Neural cell (in vitro differentiated cells): ENCODE results near the gene MMP15.

Source experiments
- CTCF ChIP-seq: fragments of 450-650 bp; IDR thresholded peaks from 2 replicates; pipeline ENCODE4 v1.5.1; 2014; ENCODE audit warnings: antibody characterized with exemption, mild to moderate bottlenecking, moderate library complexity; ENCODE audit not compliant: poor library complexity, severe bottlenecking
- EP300 ChIP-seq: fragments of 450-650 bp; conservative IDR thresholded peaks from 2 replicates; pipeline ENCODE4 v1.6.1; 2014; ENCODE audit warnings: antibody characterized with exemption, mild to moderate bottlenecking, moderate library complexity; ENCODE audit not compliant: poor library complexity, severe bottlenecking
- EZH2 ChIP-seq: fragments of 200-600, 300-800 bp; shearing (Covaris generic), sonication (generic); IDR thresholded peaks from 2 replicates; pipeline ENCODE4 v1.6.1; 2014; ENCODE audit warnings: antibody characterized with exemption, low read length, borderline replicate concordance, mild to moderate bottlenecking; ENCODE audit not compliant: insufficient read depth, poor library complexity, severe bottlenecking
- MXI1 ChIP-seq: fragments of 450-650 bp; conservative IDR thresholded peaks from 2 replicates; pipeline ENCODE4 v1.6.1; 2014; ENCODE audit warnings: antibody characterized with exemption, mild to moderate bottlenecking; ENCODE audit not compliant: poor library complexity, severe bottlenecking
- POLR2AphosphoS5 ChIP-seq: IDR thresholded peaks from 2 replicates; pipeline ENCODE4 v1.6.1; 2012
- RAD21 ChIP-seq: fragments of 450-650 bp; conservative IDR thresholded peaks from 2 replicates; pipeline ENCODE4 v1.6.1; 2014; ENCODE audit warnings: antibody characterized with exemption, mild to moderate bottlenecking, moderate library complexity
- SMC3 ChIP-seq: fragments of 450-650 bp; conservative IDR thresholded peaks from 2 replicates; pipeline ENCODE4 v1.6.1; 2014; ENCODE audit warnings: antibody characterized with exemption, mild to moderate bottlenecking, moderate library complexity; ENCODE audit not compliant: poor library complexity
- TAF1 ChIP-seq: IDR thresholded peaks from 2 replicates; pipeline ENCODE4 v1.6.1; 2012; ENCODE audit warnings: low read depth
- TF ChIP-seq, protein P1 (sequence below): IDR thresholded peaks from 2 replicates; pipeline ENCODE4 v1.6.1; 2012; ENCODE audit warnings: borderline replicate concordance

DNA sequence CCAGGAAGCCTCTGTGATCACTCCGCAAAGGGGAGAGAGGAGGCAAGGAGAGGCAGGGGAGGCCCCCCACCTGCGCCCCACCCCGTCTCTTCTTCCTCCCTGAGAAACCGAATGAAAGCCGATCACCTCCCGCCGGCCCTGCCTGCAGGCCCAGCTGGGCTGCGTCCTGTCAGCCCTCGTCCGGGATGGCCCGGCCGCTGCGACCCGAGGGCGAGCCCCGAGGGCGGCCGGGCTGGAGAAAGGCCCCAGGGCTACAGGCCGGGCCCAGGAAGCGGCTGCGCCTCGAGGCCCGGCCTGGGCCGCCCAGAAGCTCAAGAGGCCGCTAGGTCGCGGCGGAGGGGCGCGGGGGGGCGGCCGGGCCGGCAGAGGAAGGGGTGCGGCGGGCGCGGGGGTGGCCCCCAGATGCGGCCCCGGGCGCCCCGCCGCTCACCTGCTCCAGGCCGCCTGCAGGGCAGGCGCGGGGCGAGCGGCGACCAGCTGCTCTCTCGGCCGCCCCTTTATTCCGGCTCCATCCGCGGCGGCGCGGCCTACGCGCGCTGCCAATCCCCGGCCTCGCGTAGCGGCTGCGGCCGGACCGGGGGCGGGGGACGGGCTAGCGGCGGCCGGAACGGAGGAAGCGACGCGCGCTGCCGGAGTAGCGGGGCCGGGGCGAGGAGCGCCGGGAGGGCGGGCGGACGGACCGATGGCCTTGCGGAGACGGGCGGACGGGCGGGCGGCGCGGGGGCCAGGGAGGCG lies 25.4 kb upstream of the MMP15 start, which contains the start of gene ZNF319:
- no peak for TF ChIP-seq CTCF
- TF ChIP-seq EZH2, result no peak
- TF ChIP-seq, protein P1, sequence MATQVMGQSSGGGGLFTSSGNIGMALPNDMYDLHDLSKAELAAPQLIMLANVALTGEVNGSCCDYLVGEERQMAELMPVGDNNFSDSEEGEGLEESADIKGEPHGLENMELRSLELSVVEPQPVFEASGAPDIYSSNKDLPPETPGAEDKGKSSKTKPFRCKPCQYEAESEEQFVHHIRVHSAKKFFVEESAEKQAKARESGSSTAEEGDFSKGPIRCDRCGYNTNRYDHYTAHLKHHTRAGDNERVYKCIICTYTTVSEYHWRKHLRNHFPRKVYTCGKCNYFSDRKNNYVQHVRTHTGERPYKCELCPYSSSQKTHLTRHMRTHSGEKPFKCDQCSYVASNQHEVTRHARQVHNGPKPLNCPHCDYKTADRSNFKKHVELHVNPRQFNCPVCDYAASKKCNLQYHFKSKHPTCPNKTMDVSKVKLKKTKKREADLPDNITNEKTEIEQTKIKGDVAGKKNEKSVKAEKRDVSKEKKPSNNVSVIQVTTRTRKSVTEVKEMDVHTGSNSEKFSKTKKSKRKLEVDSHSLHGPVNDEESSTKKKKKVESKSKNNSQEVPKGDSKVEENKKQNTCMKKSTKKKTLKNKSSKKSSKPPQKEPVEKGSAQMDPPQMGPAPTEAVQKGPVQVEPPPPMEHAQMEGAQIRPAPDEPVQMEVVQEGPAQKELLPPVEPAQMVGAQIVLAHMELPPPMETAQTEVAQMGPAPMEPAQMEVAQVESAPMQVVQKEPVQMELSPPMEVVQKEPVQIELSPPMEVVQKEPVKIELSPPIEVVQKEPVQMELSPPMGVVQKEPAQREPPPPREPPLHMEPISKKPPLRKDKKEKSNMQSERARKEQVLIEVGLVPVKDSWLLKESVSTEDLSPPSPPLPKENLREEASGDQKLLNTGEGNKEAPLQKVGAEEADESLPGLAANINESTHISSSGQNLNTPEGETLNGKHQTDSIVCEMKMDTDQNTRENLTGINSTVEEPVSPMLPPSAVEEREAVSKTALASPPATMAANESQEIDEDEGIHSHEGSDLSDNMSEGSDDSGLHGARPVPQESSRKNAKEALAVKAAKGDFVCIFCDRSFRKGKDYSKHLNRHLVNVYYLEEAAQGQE, result no peak
- peak; percentile 37 for TF ChIP-seq POLR2AphosphoS5
- no peak for TF ChIP-seq RAD21
- TF ChIP-seq TAF1, result no peak
- TF ChIP-seq EP300, result no peak
- TF ChIP-seq MXI1, result no peak
- no peak for TF ChIP-seq SMC3
